Spleen (tissue), 11 donors: ENCODE data around the gene CST3. TPM values are rescaled to one million over a fixed set of nuclear protein-coding genes. Genes with fewer than 3 reads are reported as not detected.
"Not testable (repeated sequence)": the region's sequence is repeated elsewhere in the genome, so short reads cannot be mapped to it uniquely, and the experiment has no call there.

Experiments used
- DNase-seq: peaks from one replicate; pipeline ENCODE4 v3.0.0-alpha.2; 2020
- H3K27ac ChIP-seq, 8 donors: fragments of 200-600 bp; sonication (generic) in 7 of 8; 1 replicate in 4 of 8; 2 replicates in 4 of 8; pipeline versions ENCODE4 v1.5.0 to v1.8.0; 2016 to 2021; ENCODE audit warnings: inconsistent platforms in 4 of 8, mild to moderate bottlenecking in 4 of 8, moderate library complexity in 1 of 8
- H3K27me3 ChIP-seq, 7 donors: fragments of 200-600 bp; sonication (generic) in 6 of 7; replicated peaks in 1 of 7; 1 replicate in 4 of 7; 2 replicates in 3 of 7; pipeline versions ENCODE4 v1.5.0 to v1.8.0; 2016 to 2021; ENCODE audit warnings: inconsistent platforms in 3 of 7, mild to moderate bottlenecking in 1 of 7
- H3K36me3 ChIP-seq, 6 donors: fragments of 200-600 bp; sonication (generic) in 5 of 6; 1 replicate in 4 of 6; 2 replicates in 2 of 6; pipeline versions ENCODE4 v1.5.0 to v1.8.0; 2016 to 2021; ENCODE audit warnings: inconsistent platforms in 2 of 6
- H3K4me1 ChIP-seq, 6 donors: fragments of 200-600 bp; sonication (generic) in 5 of 6; 1 replicate in 3 of 6; 2 replicates in 3 of 6; pipeline versions ENCODE4 v1.5.0 to v1.8.0; 2016 to 2021; ENCODE audit warnings: inconsistent platforms in 3 of 6
- H3K4me3 ChIP-seq, 8 donors: fragments of 200-600 bp; sonication (generic) in 7 of 8; 1 replicate in 4 of 8; 2 replicates in 4 of 8; pipeline versions ENCODE4 v1.5.0 to v1.8.0; 2016 to 2021; ENCODE audit warnings: inconsistent platforms in 4 of 8, mild to moderate bottlenecking in 4 of 8, moderate library complexity in 2 of 8
- H3K9me3 ChIP-seq, 8 donors: fragments of 200-600 bp; sonication (generic) in 7 of 8; 1 replicate in 4 of 8; 2 replicates in 4 of 8; pipeline versions ENCODE4 v1.5.0 to v1.8.0; 2016 to 2021; ENCODE audit warnings: inconsistent platforms in 4 of 8
- POLR2A ChIP-seq, 3 donors: fragments of 450-650 bp; IDR thresholded peaks; one replicate each; pipeline ENCODE4 v1.5.1; 2017; ENCODE audit warnings: antibody characterized with exemption in 3 of 3, mild to moderate bottlenecking in 1 of 3
- POLR2AphosphoS5 ChIP-seq, 3 donors: sonication (generic); formaldehyde crosslinking; IDR thresholded peaks; one replicate each; pipeline ENCODE4 v1.5.1; 2017; ENCODE audit warnings: antibody characterized with exemption in 3 of 3
- WGBS, 5 donors: extraction: QIAGEN DNeasy Blood & Tissue Kit in 3 of 5; methylation state at CpG; one replicate each; pipeline versions ENCODE4 v1.1.5 to v1.1.7; 2013 to 2018; 5-methylcytosine and 5-hydroxymethylcytosine counted together
- intact Hi-C: fragments of 100-400 bp; cut with DNase I; formaldehyde crosslinking; loops from one replicate; pipeline ENCODE4 v1.15.0; 2023; ENCODE audit warnings: low total_unique reads
- polyA plus RNA-seq, 3 donors: library from polyadenylated mRNA; stranded (reverse); fragments of 200-250 nt; gene quantifications; one replicate each; pipeline ENCODE4 v1.2.1, GENCODE V29; 2013
- total RNA-seq, 7 donors: library from RNA; depleted of rRNA in 3 of 7; stranded (reverse); fragments of >200 nt in 3 of 7; fragmentation: NEBNext Ultra II Directional in 4 of 7; extraction: Animal tissue kit (Norgen Biotek cat#: 25700) in 4 of 7; gene quantifications; one replicate each; pipeline versions ENCODE4 v1.1.0 to v1.2.1, GENCODE V29; 2016 to 2021
- TF ChIP-seq, protein P1 (sequence below), 11 experiments: fragments of 200-600 bp in 7 of 11; fragments of 450-650 bp in 4 of 11; sonication (generic) in 4 of 11; IDR thresholded peaks in 8 of 11; conservative IDR thresholded peaks in 3 of 11; 1 replicate in 7 of 11; 2 replicates in 4 of 11; pipeline versions ENCODE4 v1.4.0 to v1.8.0; 2016 to 2021; ENCODE audit warnings: antibody characterized with exemption in 11 of 11, inconsistent platforms in 4 of 11, mild to moderate bottlenecking in 1 of 11
- donor health status: healthy with polysubstance abuse.
- donor health status: DM: no; HTN: no; CAD: no; lungs with moderate emphysema.
- donor health status: DM: no; HTN: no; CAD: no.
- donor health status: Bipolar disorder and iron deficiency.
- donor health status: healthy.
- donor health status: DM: no; HTN: no; CAD: no.
- donor health status: DM: yes; HTN: yes; CAD: no.

The CST3 gene
- total and polyA plus RNA-seq, 10 donors = 199 to 1,082 (median 595) TPM

GRCh38 chr20:23662276-23662870 lies 24.6 kb upstream of the CST3 start:
- Histone ChIP-seq H3K27me3 (no peaks in the 10 kb centered on the region), H3K9me3 (no peaks in the 10 kb centered on the region), H3K4me1 (no peaks in the 10 kb centered on the region), H3K4me3 (no peak overlapping the region), H3K27ac (no peak overlapping the region), H3K36me3 (no peaks in the 10 kb centered on the region)
- 85 to 95% (median 88%) methylated on average over 9 of the region's 9 CpGs for WGBS, 5 donors
- no peak for DNase-seq
- TF ChIP-seq POLR2A (IDR thresholded peaks at IDR 0.05) = no peak
- TF ChIP-seq POLR2AphosphoS5 (IDR thresholded peaks at IDR 0.05) = no peak
- TF ChIP-seq, protein P1, sequence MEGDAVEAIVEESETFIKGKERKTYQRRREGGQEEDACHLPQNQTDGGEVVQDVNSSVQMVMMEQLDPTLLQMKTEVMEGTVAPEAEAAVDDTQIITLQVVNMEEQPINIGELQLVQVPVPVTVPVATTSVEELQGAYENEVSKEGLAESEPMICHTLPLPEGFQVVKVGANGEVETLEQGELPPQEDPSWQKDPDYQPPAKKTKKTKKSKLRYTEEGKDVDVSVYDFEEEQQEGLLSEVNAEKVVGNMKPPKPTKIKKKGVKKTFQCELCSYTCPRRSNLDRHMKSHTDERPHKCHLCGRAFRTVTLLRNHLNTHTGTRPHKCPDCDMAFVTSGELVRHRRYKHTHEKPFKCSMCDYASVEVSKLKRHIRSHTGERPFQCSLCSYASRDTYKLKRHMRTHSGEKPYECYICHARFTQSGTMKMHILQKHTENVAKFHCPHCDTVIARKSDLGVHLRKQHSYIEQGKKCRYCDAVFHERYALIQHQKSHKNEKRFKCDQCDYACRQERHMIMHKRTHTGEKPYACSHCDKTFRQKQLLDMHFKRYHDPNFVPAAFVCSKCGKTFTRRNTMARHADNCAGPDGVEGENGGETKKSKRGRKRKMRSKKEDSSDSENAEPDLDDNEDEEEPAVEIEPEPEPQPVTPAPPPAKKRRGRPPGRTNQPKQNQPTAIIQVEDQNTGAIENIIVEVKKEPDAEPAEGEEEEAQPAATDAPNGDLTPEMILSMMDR (IDR thresholded peaks at IDR 0.05 in 8 of 11, conservative IDR thresholded peaks at IDR 0.05 in 3 of 11) = no peak
- intact Hi-C loops = no loop called here

DNA sequence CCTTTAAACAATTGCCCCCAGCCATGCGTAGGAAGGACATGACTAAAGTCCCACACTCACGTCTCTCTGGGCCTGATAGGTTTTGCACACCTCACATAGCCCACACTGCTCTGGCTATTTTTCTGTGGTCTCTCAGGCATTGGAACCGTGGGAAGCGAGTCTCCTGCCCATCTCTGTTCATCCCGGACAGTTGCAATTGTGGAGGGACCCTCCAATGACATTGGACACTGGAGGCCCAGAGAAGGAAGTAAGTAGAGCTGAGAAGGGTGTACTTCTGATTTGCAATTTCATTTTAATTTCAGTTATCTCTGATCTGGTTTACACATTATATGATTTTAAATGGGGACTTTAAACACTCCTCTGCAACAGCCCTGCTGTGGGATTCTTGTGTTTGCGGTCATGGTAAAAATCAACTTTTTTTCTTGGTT lies 23.3 kb upstream of the CST3 start:
- H3K27ac ChIP-seq = no peak overlapping the region
- H3K9me3 ChIP-seq = no peaks in the 10 kb centered on the region
- intact Hi-C loops = no loop called here
- 83 to 92% (median 91%) methylated on average over 6 of the region's 6 CpGs for WGBS, 5 donors
- H3K27me3 ChIP-seq = peaks cover 0 to 3% (median 0%) of the 10 kb centered on the region in 7 donors
- H3K4me3 ChIP-seq = no peak overlapping the region
- no peaks in the 10 kb centered on the region for H3K36me3 ChIP-seq
- no peak for DNase-seq
- peaks cover 4 to 8% (median 5%) of the 10 kb centered on the region in 6 donors for H3K4me1 ChIP-seq
- no peak for TF ChIP-seq POLR2AphosphoS5 (IDR thresholded peaks at IDR 0.05)
- TF ChIP-seq, protein P1 (IDR thresholded peaks at IDR 0.05 in 8 of 11, conservative IDR thresholded peaks at IDR 0.05 in 3 of 11) = no peak
- TF ChIP-seq POLR2A (IDR thresholded peaks at IDR 0.05) = no peak

DNA sequence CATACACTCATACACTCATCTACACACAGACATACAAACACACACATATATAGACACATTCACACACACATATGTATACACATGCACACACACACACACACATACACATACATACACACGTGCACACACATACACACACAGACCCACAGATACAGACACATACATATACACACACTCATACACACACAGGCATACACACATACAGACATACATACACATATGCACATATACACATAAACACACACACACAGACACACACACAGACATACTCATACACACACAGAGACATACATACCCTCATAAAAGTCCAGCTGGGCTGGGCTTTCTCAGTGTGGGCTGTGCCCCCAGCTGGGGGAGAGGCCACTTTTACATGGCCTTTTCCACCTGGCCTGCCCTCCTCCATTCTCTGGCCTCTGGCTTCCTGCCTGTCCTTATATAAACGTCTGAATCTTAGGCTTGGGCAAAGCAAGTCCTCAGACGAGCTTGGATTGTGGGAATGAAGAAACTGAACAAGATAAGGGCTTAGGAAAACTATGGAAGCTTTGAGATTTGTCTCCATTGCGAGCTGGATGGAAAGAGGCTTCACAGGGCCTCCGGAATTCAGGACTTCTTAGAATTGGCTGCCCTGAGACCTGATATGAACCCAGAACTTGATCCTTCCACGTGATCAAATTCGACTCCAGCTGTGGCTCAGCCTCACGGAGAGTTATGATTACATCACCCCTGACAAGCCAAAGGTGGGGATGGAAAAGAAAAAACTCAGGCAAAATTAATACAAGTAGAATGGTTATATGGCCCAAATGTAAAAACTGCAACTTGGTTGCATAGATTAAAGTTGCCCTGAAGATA lies 22.5 kb upstream of the CST3 start:
- Histone ChIP-seq H3K9me3 (no peaks in the 10 kb centered on the region), H3K27ac (no peak overlapping the region), H3K4me3 (no peak overlapping the region), H3K27me3 (peaks cover 0 to 6% (median 0%) of the 10 kb centered on the region in 7 donors), H3K36me3 (no peaks in the 10 kb centered on the region), H3K4me1 (peaks cover 7 to 16% (median 11%) of the 10 kb centered on the region in 6 donors)
- 66 to 78% (median 68%) methylated on average over 8 of the region's 8 CpGs for WGBS, 5 donors
- TF ChIP-seq POLR2A (IDR thresholded peaks at IDR 0.05) = no peak
- TF ChIP-seq POLR2AphosphoS5 (IDR thresholded peaks at IDR 0.05) = no peak
- TF ChIP-seq, protein P1 (IDR thresholded peaks at IDR 0.05 in 8 of 11, conservative IDR thresholded peaks at IDR 0.05 in 3 of 11) = no peak
- intact Hi-C loops = no loop called here
- no peak for DNase-seq

GRCh38 chr20:23659610-23659988 lies 21.8 kb upstream of the CST3 start:
- intact Hi-C loops, H3K9me3 ChIP-seq, H3K4me3 ChIP-seq, H3K27me3 ChIP-seq, H3K27ac ChIP-seq, H3K36me3 ChIP-seq, DNase-seq: not testable (repeated sequence)
- H3K4me1 ChIP-seq = peaks cover 7 to 23% (median 14%) of the 10 kb centered on the region in 6 donors
- 85 to 100% (median 92%) methylated on average over 2 of the region's 2 CpGs for WGBS, 5 donors
